MV-4-11 (cell line): ENCODE data around the gene MIB2.
"Not testable (repeated sequence)": the region's sequence is repeated elsewhere in the genome, so short reads cannot be mapped to it uniquely, and the experiment has no call there.

Experiments
- DNase-seq: peaks from one replicate; lab custom pipeline; 2025; lab: John Stamatoyannopoulos, UW

MIB2 gene

GRCh38 chr1:1615256-1616044 is at the start of gene MIB2:
Gene MIB2 (plus strand): TSS chr1:1615500. CDS start chr1:1623453, 7,953 bp downstream.
- peak; percentile 97 for DNase-seq

GRCh38 chr1:1567152-1567875 is 48.0 kb upstream of the MIB2 start:
- DNase-seq: peak; percentile 17

- DNase-seq: no peak
Measured at GRCh38 chr1:1567891-1568291, 47.4 kb upstream of the MIB2 start.

GRCh38 chr1:1569341-1569740 is 46.0 kb upstream of the MIB2 start:
- DNase-seq: peak; percentile 32

GRCh38 chr1:1573843-1574720 is 41.2 kb upstream of the MIB2 start:
- DNase-seq: peak; percentile 67

- DNase-seq: peak; percentile 88
Measured at GRCh38 chr1:1574721-1575537, 40.4 kb upstream of the MIB2 start, which contains the start of gene SSU72. Gene SSU72 (minus strand): TSS chr1:1574863. CDS start chr1:1574557, 306 bp downstream.

GRCh38 chr1:1577367-1578011 is 37.8 kb upstream of the MIB2 start:
- no peak for DNase-seq

GRCh38 chr1:1578371-1578940 is 36.8 kb upstream of the MIB2 start:
- DNase-seq: no peak

GRCh38 chr1:1582585-1583346 is 32.5 kb upstream of the MIB2 start:
- DNase-seq: peak; percentile 6

- DNase-seq: no peak
Measured at GRCh38 chr1:1583347-1584010, 31.8 kb upstream of the MIB2 start.

GRCh38 chr1:1591452-1591851 is 23.8 kb upstream of the MIB2 start:
- DNase-seq: peak; percentile 15

- DNase-seq: no peak
Measured at GRCh38 chr1:1593834-1594601, 21.3 kb upstream of the MIB2 start.

- no peak for DNase-seq
Measured at GRCh38 chr1:1594602-1595260, 20.6 kb upstream of the MIB2 start.

- DNase-seq: not testable (repeated sequence)
Measured at GRCh38 chr1:1595341-1595740, 20.0 kb upstream of the MIB2 start.

- no peak for DNase-seq
Measured at GRCh38 chr1:1596493-1597274, 18.6 kb upstream of the MIB2 start.

- peak; percentile 21 for DNase-seq
Measured at GRCh38 chr1:1597275-1597930, 17.9 kb upstream of the MIB2 start.
